H9 (cell line): ENCODE data around the gene NAGPA. TPM values are rescaled to one million over a fixed set of nuclear protein-coding genes. Genes with fewer than 3 reads are reported as not detected.

ENCODE experiments used
- DNase-seq: peaks from one replicate; pipeline ENCODE4 v3.0.0-alpha.2; 2017
- H2AFZ ChIP-seq: one replicate; pipeline ENCODE4 v1.6.1; 2013; ENCODE audit warnings: mild to moderate bottlenecking, low read length, control low read depth, moderate library complexity
- H2AK5ac ChIP-seq: 2 replicates; pipeline ENCODE4 v1.6.1; 2013; ENCODE audit warnings: low read length, control low read depth, mixed read lengths; ENCODE audit not compliant: insufficient read length
- H2BK120ac ChIP-seq: one replicate; pipeline ENCODE4 v1.6.1; 2013; ENCODE audit warnings: low read depth, mild to moderate bottlenecking, low read length, control low read depth, inconsistent platforms; ENCODE audit not compliant: poor library complexity, severe bottlenecking
- H2BK12ac ChIP-seq: 2 replicates; pipeline ENCODE4 v1.6.1; 2013; ENCODE audit warnings: low read length, control low read depth, mixed read lengths, low read depth; ENCODE audit not compliant: insufficient read length
- H2BK15ac ChIP-seq: 2 replicates; pipeline ENCODE4 v1.6.1; 2013; ENCODE audit warnings: low read depth, low read length, control low read depth
- H2BK20ac ChIP-seq: one replicate; pipeline ENCODE4 v1.6.1; 2013; ENCODE audit warnings: low read depth, mild to moderate bottlenecking, low read length, control low read depth, inconsistent platforms; ENCODE audit not compliant: poor library complexity, severe bottlenecking
- H2BK5ac ChIP-seq: 2 replicates; pipeline ENCODE4 v1.6.1; 2013; ENCODE audit warnings: low read length, control low read depth, mixed read lengths; ENCODE audit not compliant: insufficient read length
- H3K14ac ChIP-seq: 2 replicates; pipeline ENCODE4 v1.6.1; 2013; ENCODE audit warnings: low read length, control low read depth; ENCODE audit not compliant: insufficient read depth
- H3K18ac ChIP-seq: 2 replicates; pipeline ENCODE4 v1.6.1; 2013; ENCODE audit warnings: low read depth, mild to moderate bottlenecking, mixed read lengths, low read length, control low read depth; ENCODE audit not compliant: insufficient read length
- H3K23ac ChIP-seq: 2 replicates; pipeline ENCODE4 v1.6.1; 2013; ENCODE audit warnings: low read length, control low read depth, mixed read lengths, low read depth; ENCODE audit not compliant: insufficient read length
- H3K23me2 ChIP-seq: 2 replicates; pipeline ENCODE4 v1.6.1; 2013; ENCODE audit warnings: low read depth, mild to moderate bottlenecking, mixed read lengths, low read length, control low read depth; ENCODE audit not compliant: insufficient read length, poor library complexity, severe bottlenecking
- H3K27ac ChIP-seq: 2 replicates; pipeline ENCODE4 v1.5.1; 2013; ENCODE audit warnings: low read length, control low read depth, mixed read lengths, low read depth; ENCODE audit not compliant: insufficient read length
- H3K27me3 ChIP-seq: 2 replicates; pipeline ENCODE4 v1.6.1; 2013; ENCODE audit warnings: low read length, control low read depth, inconsistent platforms; ENCODE audit not compliant: insufficient read depth
- H3K4ac ChIP-seq: 2 replicates; pipeline ENCODE4 v1.6.1; 2013; ENCODE audit warnings: low read depth, mild to moderate bottlenecking, control low read depth, inconsistent platforms, low read length, moderate library complexity
- H3K4me1 ChIP-seq: 2 replicates; pipeline ENCODE4 v1.6.1; 2013; ENCODE audit warnings: low read length, control low read depth, inconsistent platforms; ENCODE audit not compliant: insufficient read depth
- H3K4me2 ChIP-seq: 2 replicates; pipeline ENCODE4 v1.6.1; 2013; ENCODE audit warnings: low read length, control low read depth, mixed read lengths; ENCODE audit not compliant: insufficient read length, insufficient read depth
- H3K56ac ChIP-seq: 2 replicates; pipeline ENCODE4 v1.6.1; 2013; ENCODE audit warnings: low read depth, mild to moderate bottlenecking, mixed read lengths, low read length, control low read depth; ENCODE audit not compliant: insufficient read length
- H3K79me1 ChIP-seq: 2 replicates; pipeline ENCODE4 v1.6.1; 2013; ENCODE audit warnings: low read depth, mild to moderate bottlenecking, moderate library complexity, low read length, control low read depth, inconsistent platforms; ENCODE audit not compliant: insufficient read depth, poor library complexity, severe bottlenecking
- H3K79me2 ChIP-seq: 2 replicates; pipeline ENCODE4 v1.6.1; 2013; ENCODE audit warnings: low read length, control low read depth, inconsistent platforms; ENCODE audit not compliant: insufficient read depth
- H3K9ac ChIP-seq: 2 replicates; pipeline ENCODE4 v1.6.1; 2013; ENCODE audit warnings: low read length, control low read depth, mixed read lengths; ENCODE audit not compliant: insufficient read length; ENCODE audit errors: extremely low read depth
- H3K9me3 ChIP-seq: one replicate; pipeline ENCODE4 v1.6.1; 2013; ENCODE audit warnings: low read depth, low read length, inconsistent platforms; ENCODE audit not compliant: control insufficient read depth
- H3T11ph ChIP-seq: one replicate; pipeline ENCODE4 v1.6.1; 2013; ENCODE audit warnings: mild to moderate bottlenecking, low read length, control low read depth, inconsistent platforms
- H4K20me1 ChIP-seq: one replicate; pipeline ENCODE4 v1.6.1; 2013; ENCODE audit not compliant: control insufficient read depth, insufficient read length, insufficient read depth
- H4K5ac ChIP-seq: 2 replicates; pipeline ENCODE4 v1.6.1; 2013; ENCODE audit warnings: low read depth, mild to moderate bottlenecking, mixed read lengths, low read length, control low read depth; ENCODE audit not compliant: insufficient read length
- H4K8ac ChIP-seq: replicated peaks from 2 replicates; pipeline ENCODE4 v1.6.1; 2013; ENCODE audit warnings: low read length, control low read depth, mixed read lengths, low read depth; ENCODE audit not compliant: insufficient read length
- H4K91ac ChIP-seq: 2 replicates; pipeline ENCODE4 v1.6.1; 2013; ENCODE audit warnings: low read depth, mild to moderate bottlenecking, moderate library complexity, mixed read lengths, low read length, control low read depth; ENCODE audit not compliant: insufficient read length
- H3K27ac Mint-ChIP-seq, 3 experiments: 2 replicates in 2 of 3; 3 replicates in 1 of 3; pipeline ENCODE4 v1.8.0; 2020 to 2021; ENCODE audit warnings: mixed read lengths in 3 of 3, mild to moderate bottlenecking in 1 of 3, moderate library complexity in 1 of 3
- H3K27me3 Mint-ChIP-seq: 2 replicates; pipeline ENCODE4 v1.8.0; 2021; ENCODE audit warnings: low read depth, mild to moderate bottlenecking, moderate library complexity, mixed read lengths
- H3K36me3 Mint-ChIP-seq, 3 experiments: 2 replicates in 2 of 3; 3 replicates in 1 of 3; pipeline ENCODE4 v1.8.0; 2020 to 2021; ENCODE audit warnings: low read depth in 3 of 3, mixed read lengths in 3 of 3; ENCODE audit not compliant: insufficient read depth in 1 of 3
- H3K4me1 Mint-ChIP-seq, 2 experiments: 2 replicates each; pipeline ENCODE4 v1.8.0; 2020; ENCODE audit warnings: mixed read lengths in 2 of 2
- H3K4me3 Mint-ChIP-seq, 2 experiments: 2 replicates in 1 of 2; 3 replicates in 1 of 2; pipeline ENCODE4 v1.8.0; 2020 to 2021; ENCODE audit warnings: mild to moderate bottlenecking in 2 of 2, mixed read lengths in 2 of 2, moderate library complexity in 1 of 2
- H3K9me3 Mint-ChIP-seq, 2 experiments: 2 replicates in 1 of 2; 3 replicates in 1 of 2; pipeline ENCODE4 v1.8.0; 2020; ENCODE audit warnings: mild to moderate bottlenecking in 2 of 2, mixed read lengths in 2 of 2, moderate library complexity in 1 of 2
- CTCF ChIP-seq: fragments of 200-600 bp; sonication (generic); conservative IDR thresholded peaks from 3 replicates; pipeline ENCODE4 v1.8.0; 2021; ENCODE audit warnings: antibody characterized with exemption, mild to moderate bottlenecking
- WGBS: extraction: QIAGEN DNeasy Blood & Tissue Kit; methylation state at CpG from one replicate; pipeline ENCODE4 v1.1.7; 2013; ENCODE audit warnings: missing lambda C conversion rate, low lambda C conversion rate, mixed read lengths; ENCODE audit not compliant: insufficient read length; ENCODE audit errors: extremely low coverage; 5-methylcytosine and 5-hydroxymethylcytosine counted together
- total RNA-seq: library from RNA; stranded (reverse); gene quantifications from 2 replicates; pipeline ENCODE4 v1.2.1, GENCODE V29; 2021

NAGPA gene
- total RNA-seq, 1 experiment from 2014 or later, result 12.1 TPM

GRCh38 chr16:4989391-4990006, 44.2 kb downstream of the NAGPA start:
- DNase-seq, result no peak

More at GRCh38 chr16:4989391-4990006, 44.2 kb downstream of the NAGPA start:
- Histone ChIP-seq H4K5ac (no peak overlapping the region), H3K23me2 (peaks cover 5% of the 10 kb centered on the region), H2BK15ac (no peak overlapping the region), H2AK5ac (no peak overlapping the region), H2BK20ac (no peak overlapping the region), H3K23ac (no peak overlapping the region), H3K79me2 (no peaks in the 10 kb centered on the region), H3K4ac (no peak overlapping the region), H3T11ph (no peak overlapping the region), H3K56ac (no peak overlapping the region), H3K18ac (no peak overlapping the region), H3K4me2 (no peak overlapping the region), H3K79me1 (no peaks in the 10 kb centered on the region), H2AFZ (no peak overlapping the region), H3K27ac (no peak overlapping the region), H2BK120ac (no peak overlapping the region), H3K27me3 (peaks cover 2% of the 10 kb centered on the region; the same call in 1 of the 2 replicates), H2BK5ac (no peak overlapping the region), H3K14ac (no peak overlapping the region), H3K9me3 (no peaks in the 10 kb centered on the region), H3K9ac (no peak overlapping the region), H4K20me1 (no peaks in the 10 kb centered on the region), H4K8ac (no peak overlapping the region), H2BK12ac (no peak overlapping the region), H4K91ac (no peak overlapping the region), H3K4me1 (no peaks in the 10 kb centered on the region)
- peaks cover 0 to 3% (median 2%) of the 10 kb centered on the region in 3 experiments; a peak in 4 of 7 replicates for H3K36me3 Mint-ChIP-seq
- H3K27ac Mint-ChIP-seq, result peak overlapping the region in 1 of 3 experiments; percentile 40; a peak in 1 of 7 replicates
- no CpG with 5 or more reads among the region's 9 CpGs for WGBS
- no peak overlapping the region for H3K4me3 Mint-ChIP-seq
- peaks cover 0 to 4% of the 10 kb centered on the region in 2 experiments; a peak in 2 of 4 replicates for H3K4me1 Mint-ChIP-seq
- peaks cover 43% of the 10 kb centered on the region for H3K27me3 Mint-ChIP-seq
- H3K9me3 Mint-ChIP-seq, result no peaks in the 10 kb centered on the region; a peak in 2 of 5 replicates
- TF ChIP-seq CTCF, result no peak
